OCI-LY3 (cell line): Measurements from ENCODE around the gene SEC16A.

Source experiments
- EZH2phosphoT487 ChIP-seq: fragments of 200-600 bp; shearing (Covaris generic); IDR thresholded peaks from 2 replicates; pipeline ENCODE4 v1.6.1; 2018; ENCODE audit warnings: antibody characterized with exemption, mixed run types, low read depth
- TF ChIP-seq, protein P1 (sequence below): fragments of 200-600, 300-600 bp; sonication (generic); IDR thresholded peaks from 2 replicates; pipeline ENCODE4 v1.5.1; 2014; ENCODE audit warnings: antibody characterized with exemption, low read length, low read depth

DNA sequence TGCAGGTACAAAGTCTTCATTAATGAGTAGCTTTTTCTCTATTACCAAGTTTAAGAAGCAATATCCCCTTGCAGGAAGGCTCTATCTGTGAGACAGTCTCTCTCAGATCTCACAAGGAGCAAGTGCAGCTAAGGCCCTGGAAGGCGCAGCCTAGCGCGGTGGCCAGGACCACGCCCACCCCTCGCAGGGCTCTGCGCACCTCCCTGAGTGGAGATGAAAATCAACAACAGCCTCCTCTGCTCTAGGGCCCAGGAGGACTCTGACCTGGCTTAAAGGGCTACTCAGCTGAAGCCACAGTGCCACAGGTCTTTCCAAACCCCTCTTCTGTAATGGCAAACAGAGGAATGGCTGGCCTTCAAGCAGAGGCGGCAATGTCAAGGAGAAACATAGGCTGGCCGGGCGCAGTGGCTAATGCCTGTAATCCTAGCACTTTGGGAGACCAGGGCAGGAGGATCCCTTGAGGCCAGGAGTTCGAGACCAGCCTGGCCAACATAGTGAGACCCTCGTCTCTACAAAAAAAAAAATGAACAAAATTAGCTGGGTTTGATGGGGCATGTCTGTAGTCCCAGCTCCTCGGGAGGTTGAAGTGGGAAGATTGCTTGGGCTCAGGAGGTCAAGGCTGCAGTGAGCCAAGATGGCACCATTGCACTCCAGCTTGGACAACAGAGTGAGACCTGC, 11.9 kb downstream of the SEC16A start:
- TF ChIP-seq, protein P1, sequence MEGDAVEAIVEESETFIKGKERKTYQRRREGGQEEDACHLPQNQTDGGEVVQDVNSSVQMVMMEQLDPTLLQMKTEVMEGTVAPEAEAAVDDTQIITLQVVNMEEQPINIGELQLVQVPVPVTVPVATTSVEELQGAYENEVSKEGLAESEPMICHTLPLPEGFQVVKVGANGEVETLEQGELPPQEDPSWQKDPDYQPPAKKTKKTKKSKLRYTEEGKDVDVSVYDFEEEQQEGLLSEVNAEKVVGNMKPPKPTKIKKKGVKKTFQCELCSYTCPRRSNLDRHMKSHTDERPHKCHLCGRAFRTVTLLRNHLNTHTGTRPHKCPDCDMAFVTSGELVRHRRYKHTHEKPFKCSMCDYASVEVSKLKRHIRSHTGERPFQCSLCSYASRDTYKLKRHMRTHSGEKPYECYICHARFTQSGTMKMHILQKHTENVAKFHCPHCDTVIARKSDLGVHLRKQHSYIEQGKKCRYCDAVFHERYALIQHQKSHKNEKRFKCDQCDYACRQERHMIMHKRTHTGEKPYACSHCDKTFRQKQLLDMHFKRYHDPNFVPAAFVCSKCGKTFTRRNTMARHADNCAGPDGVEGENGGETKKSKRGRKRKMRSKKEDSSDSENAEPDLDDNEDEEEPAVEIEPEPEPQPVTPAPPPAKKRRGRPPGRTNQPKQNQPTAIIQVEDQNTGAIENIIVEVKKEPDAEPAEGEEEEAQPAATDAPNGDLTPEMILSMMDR: no peak
- no peak for TF ChIP-seq EZH2phosphoT487
